GM20000 (cell line): ENCODE data around the gene CDK5RAP2.

Experiments
- DNase-seq: peaks from one replicate; pipeline ENCODE4 v3.0.0; 2012; ENCODE audit warnings: low spot score
- TF ChIP-seq, protein P1 (sequence below): IDR thresholded peaks from 2 replicates; pipeline ENCODE4 v1.5.1; 2012; ENCODE audit warnings: mild to moderate bottlenecking, control low read depth; ENCODE audit errors: extremely low read depth, missing control alignments

The CDK5RAP2 gene

DNA sequence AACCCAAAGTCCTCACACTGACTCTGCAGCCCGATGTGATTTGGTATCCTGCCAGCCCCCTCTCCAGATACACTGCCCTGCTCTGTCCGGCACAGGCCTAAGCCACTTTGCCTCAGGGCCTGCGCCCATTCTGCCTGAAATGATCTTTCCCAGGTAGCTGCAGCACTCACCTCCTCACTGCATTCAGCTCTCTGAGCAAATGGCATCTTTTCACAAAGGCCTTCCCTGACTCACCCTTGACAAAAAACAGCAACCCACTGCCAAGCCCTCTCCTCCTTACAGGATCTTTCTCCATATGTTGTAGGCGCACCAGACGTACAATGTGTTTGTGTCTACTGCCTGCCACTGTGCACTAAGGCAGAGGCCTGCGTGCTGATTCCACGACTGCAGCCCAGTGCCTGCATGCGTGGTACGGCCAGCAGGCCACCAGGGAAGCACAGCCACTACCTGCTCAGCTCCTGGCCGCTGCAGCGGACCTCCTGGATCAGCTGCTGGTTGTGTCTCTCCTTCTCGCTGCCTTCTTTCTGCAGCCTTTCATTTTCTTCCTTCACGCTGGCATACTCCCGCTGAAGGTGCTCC, 171.2 kb downstream of the CDK5RAP2 start:
- TF ChIP-seq, protein P1, sequence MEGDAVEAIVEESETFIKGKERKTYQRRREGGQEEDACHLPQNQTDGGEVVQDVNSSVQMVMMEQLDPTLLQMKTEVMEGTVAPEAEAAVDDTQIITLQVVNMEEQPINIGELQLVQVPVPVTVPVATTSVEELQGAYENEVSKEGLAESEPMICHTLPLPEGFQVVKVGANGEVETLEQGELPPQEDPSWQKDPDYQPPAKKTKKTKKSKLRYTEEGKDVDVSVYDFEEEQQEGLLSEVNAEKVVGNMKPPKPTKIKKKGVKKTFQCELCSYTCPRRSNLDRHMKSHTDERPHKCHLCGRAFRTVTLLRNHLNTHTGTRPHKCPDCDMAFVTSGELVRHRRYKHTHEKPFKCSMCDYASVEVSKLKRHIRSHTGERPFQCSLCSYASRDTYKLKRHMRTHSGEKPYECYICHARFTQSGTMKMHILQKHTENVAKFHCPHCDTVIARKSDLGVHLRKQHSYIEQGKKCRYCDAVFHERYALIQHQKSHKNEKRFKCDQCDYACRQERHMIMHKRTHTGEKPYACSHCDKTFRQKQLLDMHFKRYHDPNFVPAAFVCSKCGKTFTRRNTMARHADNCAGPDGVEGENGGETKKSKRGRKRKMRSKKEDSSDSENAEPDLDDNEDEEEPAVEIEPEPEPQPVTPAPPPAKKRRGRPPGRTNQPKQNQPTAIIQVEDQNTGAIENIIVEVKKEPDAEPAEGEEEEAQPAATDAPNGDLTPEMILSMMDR = no peak
- no peak for DNase-seq

DNA sequence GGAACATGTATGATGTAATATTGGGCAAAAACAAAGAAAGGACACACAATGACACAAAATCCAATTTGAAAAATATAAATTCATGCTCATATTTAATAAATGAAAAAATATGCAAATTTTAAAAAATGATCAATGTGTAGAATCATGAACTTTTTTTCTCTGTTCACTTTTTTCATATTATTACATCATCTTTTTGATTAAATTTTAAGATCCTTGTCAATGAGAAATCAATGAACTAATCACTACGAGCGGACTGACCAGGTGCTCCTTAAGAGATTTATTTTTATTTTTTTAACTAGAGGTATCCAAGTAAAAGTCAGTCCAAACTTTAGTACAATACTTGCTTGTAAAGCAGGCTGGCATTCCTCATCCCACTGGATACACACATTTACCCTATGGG, 174.1 kb downstream of the CDK5RAP2 start:
- TF ChIP-seq, protein P1 = no peak
- no peak for DNase-seq

DNA sequence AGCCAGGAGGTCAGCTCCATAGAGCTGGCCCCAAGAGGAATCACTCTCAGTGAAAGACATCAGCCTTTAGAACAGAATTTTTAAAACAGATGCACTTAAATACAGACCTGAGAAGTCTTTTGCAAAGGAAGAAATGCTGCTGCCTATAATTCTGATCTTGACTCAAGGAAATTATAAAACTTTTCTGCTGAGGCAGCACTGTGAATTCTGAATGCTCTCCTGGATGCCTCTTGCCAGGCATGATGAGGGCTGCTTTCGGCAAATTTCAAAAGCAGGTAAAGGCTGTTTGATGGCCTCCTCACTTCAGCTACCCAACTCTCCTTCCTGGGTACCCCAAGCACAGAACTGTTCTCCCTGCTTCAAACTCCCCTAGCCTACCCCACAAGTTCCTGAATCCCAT, 174.8 kb downstream of the CDK5RAP2 start:
- DNase-seq = no peak
- TF ChIP-seq, protein P1 = no peak

DNA sequence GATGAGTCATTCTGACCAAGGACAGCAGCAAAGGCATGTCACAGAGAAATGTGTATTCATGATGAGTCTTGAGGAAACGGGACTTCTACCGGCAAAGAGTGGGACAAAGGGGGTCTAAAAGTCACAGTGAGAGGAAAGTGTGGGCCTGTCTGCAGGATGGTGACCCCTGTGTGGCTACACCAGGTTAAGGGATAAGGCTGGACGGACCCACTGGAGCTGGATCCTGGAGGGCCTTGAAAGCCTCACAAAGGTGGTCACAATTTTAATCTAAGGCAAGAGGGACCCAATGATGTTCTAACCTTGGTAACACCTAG, 176.5 kb downstream of the CDK5RAP2 start:
- no peak for DNase-seq
- TF ChIP-seq, protein P1 = no peak

- TF ChIP-seq, protein P1 = no peak
- DNase-seq = no peak
Observed at GRCh38 chr9:120402741-120403542, 177.0 kb downstream of the CDK5RAP2 start.

DNA sequence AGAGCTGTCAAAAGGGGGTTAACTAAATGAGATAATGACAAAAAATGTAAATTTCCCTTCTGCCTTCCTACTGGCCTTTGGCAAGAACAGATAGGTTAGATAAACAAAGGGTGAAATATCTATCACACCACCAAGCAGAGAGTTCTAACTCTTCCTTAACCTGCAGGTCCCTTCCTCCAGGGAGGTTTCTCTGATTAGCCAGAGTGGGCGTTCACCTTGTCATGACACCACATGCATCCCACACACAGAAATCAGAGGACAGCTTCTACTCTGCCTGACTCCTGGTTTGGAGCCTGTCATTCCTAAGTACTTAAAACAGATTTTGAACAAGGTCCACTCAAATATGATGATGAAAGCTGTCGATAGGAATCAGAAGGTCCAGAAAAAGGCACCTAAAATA, 180.0 kb downstream of the CDK5RAP2 start:
- DNase-seq = no peak

GRCh38 chr9:120398286-120398685, 181.7 kb downstream of the CDK5RAP2 start:
- TF ChIP-seq, protein P1 = no peak
- no peak for DNase-seq

More for the DNA sequence above, 180.0 kb downstream of the CDK5RAP2 start:
- TF ChIP-seq, protein P1 = no peak
